ENCODE results near the gene ADSS1.
"Not testable (repeated sequence)": the region's sequence is repeated elsewhere in the genome, so short reads cannot be mapped to it uniquely, and the experiment has no call there.

ADSS1 gene

DNA sequence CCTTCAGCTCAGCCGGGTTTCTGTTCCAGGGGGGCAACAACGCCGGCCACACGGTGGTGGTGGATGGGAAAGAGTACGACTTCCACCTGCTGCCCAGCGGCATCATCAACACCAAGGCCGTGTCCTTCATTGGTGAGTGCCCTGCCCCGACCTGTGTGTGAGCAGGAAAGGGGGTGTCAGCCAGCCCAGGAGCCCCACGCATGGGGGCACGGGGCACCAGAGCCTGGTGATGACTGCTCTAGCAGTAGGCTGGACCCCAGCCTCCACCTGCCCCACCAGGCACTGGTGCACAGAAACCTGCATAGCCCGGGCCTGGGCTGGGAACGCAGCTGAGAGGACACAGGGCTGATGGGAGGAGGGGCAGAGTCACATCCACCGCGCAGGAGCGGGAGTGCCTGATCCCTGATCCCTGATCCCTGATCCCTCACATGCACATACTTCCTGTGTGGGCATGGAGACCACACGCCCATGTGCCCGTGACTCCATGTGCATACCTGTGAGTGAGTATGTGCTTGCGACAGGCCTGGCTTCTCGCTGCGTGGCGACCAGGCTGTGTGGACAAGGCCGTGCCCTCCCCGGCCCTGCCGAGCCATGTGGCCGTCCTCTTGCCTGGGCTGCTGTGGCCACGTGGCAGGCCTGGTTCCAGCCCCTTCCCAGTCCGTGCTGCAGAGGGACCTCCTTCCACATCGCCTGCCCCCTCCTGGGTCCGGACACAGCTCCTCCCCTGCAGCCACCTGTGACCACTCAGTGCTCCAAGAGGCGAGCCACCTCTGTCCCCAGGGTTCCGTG is 11.2 kb downstream of the ADSS1 start:
- DNase-seq: no peak

DNA sequence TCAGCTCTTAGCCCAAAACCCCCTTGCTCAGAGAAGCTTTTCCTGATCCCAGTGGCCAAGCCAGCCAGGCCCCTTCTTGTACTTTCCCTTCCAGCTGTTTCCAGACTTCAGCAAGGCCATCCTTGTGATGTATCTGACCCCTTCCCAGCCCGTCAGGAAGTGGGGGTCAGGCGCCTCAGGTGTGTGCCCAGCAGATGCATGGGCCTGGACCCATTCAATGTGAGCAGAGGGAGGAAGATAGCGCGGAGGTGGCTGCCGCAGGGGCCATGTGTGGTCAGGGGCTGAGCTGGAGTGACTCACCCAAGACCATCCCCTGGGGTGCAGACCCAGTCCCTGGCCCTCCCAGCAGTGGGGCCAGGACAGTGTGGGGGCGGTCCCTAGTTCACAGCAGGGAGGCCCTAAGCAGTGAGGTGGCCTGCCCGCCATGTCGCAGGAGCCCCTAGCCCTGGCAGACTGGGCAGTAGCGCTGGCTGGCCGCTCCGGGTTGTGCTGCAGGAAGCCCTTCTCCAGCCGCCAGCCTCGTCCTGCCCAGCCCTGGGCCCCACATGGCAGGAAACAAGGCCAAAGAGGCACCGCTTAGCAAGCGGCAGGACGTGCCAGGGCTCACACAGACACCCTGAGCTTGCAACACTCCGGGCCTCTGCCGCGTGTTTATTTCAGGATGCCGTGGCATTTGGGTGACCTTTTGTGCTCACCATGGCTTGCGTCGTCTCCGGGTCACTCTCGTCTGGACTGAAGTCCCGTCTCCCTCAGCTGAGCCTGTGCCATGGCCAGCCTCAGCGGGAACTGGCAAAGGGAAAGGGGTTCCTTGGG is 12.0 kb downstream of the ADSS1 start:
- no peak for DNase-seq

DNA sequence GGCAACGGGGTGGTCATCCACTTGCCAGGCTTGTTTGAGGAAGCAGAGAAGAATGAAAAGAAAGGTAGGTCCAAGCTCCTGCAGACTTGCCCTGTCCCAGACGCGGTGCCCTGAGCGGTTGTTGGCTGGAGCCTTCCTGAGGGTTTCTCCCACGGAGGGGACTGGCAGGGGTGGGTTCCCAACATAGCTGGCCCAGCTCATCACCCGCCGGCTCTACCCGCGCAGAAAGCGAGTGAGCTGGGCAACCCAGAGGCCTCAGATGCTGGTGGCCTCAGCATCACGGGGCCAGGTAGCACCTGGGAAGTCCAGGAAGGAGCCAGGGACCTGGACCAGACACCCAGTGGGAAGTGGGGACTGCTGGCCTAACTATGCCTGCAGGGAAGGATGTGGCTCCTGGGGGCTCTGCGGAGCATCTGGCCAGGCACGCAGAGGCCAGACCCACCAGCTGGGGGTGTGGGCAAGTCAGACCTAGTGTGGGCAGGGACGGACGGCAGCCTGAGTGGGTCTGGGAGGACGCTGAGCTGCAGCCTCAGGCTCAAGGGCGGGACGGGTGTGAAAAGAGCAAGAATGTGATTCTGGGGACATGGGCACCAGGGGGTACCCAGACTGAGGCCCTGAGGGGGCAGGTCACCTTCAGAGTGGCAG is 14.5 kb downstream of the ADSS1 start:
- DNase-seq: no peak

DNA sequence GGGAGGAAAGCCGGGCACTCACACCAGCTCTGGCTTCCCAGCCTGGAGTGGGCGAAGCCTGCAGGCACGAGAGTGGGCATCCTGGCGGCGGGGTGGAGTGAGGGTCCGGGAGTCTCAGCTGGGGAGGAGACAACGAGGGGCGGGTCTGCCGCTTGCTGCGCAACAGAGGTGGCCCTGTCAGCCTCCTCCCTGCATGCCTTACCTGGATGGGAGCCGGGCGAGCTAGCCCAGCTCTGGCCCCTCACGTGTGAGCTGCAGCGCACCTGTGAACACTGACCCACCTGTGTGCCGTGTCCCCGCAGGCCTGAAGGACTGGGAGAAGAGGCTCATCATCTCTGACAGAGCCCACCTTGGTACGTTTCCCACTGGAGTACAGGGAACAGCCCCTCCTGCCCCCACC is 15.0 kb downstream of the ADSS1 start:
- no peak for DNase-seq

DNA sequence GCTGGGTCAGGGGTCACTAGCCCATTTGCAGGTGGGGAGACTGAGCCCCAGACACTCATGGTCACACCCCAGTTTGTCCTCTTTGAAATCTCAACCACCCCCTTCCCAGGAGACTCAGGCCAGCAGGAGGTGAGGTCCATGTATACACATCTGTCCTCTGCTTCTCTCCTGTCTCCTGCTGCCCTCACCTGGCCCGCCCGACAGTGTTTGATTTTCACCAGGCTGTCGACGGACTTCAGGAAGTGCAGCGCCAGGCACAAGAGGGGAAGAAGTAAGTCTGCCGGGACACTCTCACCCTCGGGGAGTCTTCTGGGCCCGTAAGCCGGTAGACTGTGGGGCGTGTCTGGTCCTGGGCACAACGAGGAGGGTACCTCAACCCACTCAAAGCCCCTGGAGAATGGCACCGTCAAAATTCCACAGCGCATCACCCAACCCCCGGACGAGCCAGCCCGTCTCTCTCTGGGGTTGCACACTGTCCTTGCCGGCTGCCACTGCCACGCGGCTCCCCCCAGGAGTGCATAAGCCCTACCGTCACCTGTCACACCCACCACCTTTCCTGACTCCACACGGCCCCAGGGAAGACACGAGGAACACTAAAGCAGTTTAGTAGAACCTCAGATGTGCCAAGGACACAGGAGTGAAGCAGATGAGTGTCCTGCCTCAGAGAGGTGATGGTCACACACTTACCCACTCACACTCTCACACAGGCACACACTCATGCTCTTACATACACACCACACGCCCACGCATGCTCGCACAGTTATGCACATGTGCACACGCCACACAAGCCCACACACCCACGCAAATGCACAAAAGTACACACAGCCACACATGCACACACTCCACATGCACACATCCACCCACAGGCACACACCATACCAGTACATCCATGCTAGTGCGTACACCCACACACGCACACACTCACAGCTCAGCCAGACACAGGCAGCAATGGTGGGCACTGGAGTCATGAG is 15.8 kb downstream of the ADSS1 start:
- no peak for DNase-seq

DNA sequence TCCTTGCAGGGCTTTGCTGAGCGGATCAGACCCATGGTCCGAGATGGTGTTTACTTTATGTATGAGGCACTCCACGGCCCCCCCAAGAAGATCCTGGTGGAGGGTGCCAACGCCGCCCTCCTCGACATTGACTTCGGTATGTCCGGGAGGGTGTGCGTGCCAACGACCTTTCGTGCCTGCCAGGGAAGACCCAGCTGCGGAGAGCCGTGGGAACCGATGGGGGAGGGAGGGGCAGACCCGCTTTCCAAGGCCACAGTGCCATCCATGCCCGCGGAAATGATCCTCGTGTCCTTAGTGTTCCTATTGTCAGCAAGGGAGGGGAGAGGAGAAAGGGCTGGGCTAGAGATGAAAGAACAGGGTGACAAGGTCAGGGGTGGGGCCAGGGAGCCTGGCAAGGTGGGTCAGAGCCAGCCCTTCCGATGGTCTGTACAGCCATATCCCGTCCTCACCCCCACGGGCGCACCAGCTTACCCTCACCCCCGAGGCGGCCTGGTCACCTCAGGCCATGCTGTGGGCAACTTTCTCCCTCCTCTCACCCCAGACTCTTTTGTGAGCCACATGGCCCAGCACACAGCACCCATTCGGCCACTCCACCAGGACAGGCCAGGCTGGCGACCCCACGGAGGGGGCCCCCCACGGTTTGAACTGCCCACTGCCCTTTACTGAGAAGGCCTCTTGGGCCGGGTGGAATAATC is 17.2 kb downstream of the ADSS1 start:
- DNase-seq: no peak

DNA sequence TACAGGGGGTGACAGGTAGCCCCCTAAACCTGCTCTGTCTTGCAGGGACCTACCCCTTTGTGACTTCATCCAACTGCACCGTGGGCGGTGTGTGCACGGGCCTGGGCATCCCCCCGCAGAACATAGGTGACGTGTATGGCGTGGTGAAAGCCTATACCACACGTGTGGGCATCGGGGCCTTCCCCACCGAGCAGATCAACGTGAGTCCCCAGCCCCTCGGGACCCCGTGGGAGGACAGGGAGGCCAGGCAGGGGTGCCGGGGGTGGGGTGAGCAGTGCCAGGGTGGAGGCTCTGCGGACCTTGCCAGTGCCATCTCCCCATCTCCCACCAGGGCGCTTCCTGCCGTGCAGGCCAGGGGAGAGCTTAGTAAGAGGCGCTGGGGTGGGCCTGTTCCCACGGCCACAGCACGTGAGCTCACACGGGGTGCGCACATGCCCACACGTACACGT is 17.8 kb downstream of the ADSS1 start:
- no peak for DNase-seq

DNA sequence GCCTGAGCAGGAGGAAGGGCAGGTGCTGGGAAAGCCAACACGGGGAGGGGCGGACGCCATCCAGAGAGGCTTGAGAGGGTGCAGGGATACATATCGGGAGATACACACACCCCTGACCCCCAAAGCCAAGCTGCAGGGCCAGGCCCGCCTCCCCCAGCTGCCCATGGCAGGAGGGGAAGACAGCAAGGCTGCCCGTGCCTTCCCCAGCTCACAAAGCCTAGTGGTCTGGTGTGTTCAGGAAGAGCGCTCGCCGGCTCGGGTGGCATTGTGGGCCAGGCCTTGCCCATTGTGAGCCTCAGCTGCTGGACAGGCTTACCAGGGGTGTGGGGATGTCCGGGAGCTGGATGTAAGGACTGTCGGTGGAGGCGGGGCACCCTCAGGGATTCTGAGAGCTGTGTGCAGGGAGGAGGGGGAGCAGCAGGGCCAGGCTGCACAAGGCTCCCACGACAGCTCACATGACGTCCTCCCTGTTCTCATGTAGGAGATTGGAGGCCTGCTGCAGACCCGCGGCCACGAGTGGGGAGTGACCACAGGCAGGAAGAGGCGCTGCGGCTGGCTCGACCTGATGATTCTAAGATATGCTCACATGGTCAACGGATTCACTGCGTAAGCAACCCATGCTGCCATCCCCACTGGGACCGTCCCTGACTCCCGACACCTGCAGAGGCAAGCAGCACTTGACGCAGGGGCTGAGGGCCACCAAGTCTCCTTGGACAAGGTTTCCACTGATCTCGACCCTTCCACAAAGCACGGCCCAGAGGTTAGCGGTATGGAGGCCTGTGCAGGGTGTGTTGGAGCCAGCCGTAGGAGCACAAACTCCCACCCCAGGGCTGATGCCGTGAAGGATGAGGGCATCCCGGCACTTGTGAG is 18.8 kb downstream of the ADSS1 start:
- DNase-seq: no peak

DNA sequence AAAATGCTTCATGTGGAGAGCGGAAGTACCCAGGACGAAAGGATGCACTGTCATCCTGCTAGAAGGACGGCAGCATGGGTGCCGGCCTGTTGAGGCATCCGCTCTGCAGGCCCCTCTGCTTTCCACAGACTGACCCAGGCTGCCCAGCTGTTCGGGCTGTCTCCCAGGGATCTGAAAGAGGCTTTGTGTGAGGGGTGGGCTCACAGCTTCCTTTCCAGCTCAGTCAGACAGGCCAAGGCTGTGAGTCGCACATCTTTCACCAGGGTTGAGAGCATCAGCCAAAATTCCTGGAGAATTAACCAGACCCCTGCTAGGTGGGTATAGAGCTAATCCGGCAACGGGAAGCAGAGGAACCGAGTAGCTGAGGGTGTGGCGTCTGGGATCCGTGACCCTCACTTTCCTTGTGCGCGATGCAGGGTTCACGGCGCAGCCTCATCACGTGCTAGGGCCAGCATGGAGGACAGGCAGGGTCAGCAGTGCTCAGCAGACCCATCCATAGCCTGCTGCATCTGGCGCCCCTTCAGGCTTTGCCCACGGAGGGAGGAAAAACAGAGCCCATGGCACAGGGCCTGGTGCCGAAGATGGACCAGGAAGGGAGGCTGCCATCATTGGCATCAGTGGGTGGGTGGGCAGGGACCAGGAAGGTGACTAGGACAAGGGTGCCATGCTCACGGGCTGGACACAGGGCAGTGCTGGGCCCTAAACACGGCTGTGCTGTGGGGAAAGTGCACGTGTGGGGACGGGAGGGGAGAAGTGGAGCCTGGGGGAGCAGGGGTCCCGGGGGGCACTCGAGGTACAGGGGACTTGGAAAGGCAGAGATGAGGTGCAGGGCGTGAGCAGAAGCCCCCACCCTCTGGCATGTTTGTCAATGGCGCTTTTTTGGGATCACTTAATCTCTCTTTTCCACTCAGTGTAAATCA is 19.7 kb downstream of the ADSS1 start:
- DNase-seq: no peak

DNA sequence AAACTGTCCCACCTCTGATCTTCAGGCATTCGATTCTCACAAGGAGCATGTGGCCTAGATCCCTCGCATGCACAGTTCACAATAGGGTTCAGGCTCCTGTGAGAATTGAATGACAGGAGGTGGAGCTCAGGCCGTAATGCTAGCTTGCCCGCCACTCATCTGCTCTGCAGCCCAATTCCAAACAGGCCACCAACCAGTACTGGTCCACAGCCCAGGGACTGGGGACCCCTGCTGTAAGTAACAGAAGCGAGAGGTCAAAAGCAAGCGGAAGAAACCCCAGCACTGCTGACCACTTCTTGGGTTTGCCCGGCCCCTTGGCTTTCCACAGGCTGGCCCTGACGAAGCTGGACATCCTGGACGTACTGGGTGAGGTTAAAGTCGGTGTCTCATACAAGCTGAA is 20.5 kb downstream of the ADSS1 start:
- no peak for DNase-seq

DNA sequence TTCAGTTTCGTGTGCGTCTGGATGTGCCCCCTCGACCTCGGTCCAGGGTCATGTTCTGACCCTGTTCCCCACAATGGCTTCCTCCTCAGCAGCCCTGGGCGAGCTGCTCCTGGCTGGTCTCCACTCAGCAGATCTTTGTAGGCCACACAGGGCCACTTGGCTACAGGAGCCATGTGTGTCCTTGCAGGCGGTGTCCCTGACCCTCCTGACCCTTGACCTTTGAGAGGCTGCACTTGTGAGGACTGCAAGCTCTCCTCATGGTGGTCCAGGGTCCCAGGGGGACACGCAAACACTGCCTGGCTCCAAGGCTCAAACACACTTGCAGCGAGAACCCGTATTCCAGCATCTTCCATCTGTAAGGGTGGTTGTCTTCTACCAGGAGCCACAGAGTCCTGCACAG is 21.4 kb downstream of the ADSS1 start:
- no peak for DNase-seq

DNA sequence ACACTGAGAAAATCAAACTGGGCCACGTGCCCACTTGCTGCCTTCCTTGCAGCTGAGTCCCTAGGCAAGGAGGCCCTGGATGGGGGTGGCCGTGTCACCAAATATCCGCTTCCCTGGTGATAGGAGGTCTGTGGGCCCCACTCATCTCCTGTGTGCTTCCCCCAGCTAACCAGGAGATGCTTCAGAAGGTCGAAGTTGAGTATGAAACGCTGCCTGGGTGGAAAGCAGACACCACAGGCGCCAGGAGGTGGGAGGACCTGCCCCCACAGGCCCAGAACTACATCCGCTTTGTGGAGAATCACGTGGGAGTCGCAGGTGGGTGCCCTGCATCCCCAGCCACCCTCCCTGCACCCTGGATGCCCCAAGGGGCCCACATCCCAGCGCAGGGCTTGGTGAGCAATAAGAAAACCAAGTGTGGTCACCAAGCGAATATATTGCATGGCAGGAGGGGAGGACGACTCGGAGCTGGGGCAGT is 22.1 kb downstream of the ADSS1 start:
- DNase-seq: no peak

DNA sequence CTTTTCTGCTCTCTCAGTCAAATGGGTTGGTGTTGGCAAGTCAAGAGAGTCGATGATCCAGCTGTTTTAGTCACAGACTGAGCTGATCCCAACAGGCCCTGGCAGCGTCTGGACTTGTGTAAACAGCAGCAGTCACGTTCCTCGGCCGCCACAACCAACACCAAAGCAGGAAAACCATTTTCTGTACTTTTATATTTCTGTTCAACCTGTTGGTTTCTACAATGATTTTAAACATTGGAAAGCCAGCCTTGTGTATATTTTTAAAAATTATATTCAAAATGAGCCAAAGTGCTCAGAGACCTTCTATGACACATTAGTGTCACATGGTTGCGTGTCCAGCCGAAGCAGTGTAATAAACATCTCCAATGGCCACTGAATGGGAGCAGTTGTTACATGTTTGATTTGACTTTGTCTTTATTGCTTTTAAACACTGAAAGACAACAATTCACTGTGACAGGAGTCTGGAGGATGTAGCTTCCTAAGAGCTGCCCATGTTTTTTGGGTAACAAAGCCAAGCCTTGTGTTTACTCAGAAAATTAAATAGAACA is 23.0 kb downstream of the ADSS1 start:
- peak; percentile 79 for DNase-seq

DNA sequence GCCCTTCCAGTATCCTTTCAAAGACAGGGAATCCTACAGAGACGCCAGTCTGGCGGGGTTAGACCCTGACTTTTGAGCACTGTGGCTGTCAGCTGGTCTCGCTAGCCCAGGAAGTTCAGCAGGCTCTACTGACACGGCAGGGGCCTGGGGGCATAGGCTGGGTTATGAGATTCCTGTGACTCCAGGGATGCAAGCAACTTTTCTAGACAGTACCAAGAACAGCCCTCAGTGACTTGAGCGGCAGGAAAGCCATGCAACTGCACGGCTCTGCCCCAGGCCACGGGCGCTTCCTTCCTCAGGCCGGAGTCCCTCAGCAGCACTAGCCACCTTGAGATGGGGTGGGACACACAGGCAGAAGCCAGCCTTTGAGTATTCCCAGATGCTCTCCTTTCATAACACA is 23.8 kb downstream of the ADSS1 start:
- DNase-seq: no peak

DNA sequence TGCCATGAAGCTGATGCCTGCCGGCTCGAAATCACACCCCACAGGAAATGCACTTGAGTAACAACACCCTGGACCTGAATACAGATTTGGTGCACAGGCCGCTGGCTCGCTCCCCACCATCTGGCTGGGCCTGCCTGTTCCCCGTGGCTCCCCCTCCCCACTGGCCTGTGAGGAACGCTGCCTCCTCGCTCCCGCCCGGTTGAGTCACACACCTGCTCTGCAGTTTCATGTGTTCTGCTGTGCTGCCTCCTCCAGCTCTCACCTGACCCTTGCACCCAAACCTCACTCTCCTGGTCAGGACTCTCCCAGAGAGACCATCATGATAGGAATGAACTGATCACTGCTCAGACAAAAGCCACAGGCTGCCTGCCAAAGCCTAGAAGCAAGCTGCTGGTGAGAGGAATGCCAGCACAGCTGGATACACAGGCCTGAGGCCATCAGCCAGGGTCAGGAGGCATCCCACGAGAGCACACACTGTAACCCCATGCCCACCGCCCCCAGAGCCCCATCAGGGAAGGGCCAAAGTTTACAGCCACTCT is 25.2 kb downstream of the ADSS1 start:
- peak; percentile 97 for DNase-seq

DNA sequence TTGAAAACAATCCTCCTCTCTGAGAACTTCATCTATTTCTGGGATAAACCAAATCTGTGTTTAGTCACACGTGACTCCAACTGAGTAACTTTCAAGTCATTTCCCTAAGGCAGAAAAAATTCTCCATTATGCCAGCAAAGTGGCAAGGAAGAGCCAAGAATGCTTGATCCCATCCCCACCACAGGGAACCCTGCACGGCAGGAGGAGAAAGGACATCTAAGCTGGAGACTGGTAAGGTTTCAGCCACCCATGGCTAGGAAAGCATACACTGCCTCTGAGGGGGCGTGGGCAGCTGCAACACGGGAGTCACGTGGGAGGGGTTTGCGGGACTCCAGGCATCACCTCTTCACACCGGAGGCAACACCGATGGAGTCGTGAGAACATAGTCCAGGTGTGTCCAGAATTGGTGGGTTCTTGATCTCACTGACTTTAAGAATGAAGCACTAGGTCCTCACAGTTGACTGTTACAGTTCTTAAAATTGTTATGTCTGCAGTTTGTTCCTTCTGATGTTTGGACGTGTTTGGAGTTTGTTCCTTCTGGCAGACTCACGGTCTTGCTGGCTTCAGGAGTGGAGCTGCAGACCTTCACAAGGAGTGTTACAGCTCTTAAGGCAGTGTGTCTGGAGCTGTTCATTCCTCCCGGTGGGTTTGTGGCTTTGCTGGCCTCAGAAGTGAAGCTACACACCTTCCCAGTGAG is 26.2 kb downstream of the ADSS1 start:
- DNase-seq: no peak

DNA sequence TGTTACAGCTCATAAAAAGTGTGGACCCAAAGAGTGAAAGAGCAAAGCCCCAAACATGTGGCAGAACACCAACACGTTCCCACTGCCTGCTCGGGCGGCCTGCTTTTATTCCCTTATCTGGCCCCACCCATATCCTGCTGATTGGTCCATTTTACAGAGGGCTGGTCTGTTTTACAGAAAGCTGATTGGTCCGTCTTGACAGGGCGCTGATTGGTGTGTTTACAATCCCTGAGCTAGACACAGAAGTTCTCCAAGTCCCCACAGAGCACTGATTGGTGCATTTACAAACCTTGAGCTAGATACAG is 26.7 kb downstream of the ADSS1 start:
- not testable (repeated sequence) for DNase-seq

Data from NCI-H1694 treated with DMSO at 0.1 percent for 48 hours (cell line).